Measurements from ENCODE around the gene CNTNAP2. TPM values are rescaled to one million over a fixed set of nuclear protein-coding genes. Genes with fewer than 3 reads are reported as not detected.

The CNTNAP2 gene
- total and polyA plus RNA-seq, 2 of the 13 experiments (the other 11 are each of a cell fraction or from before 2014, with no cell fraction given) = 0.40 to 0.42 TPM

- ChIA-PET POLR2A (no interaction called here), CTCF (ENCODE audit: low intra/inter-chr PET ratio, low total read pairs) (no interaction called here)
- Histone ChIP-seq H3K36me3 (replicated peaks in 1 of 2; ENCODE audit: control insufficient read depth in 1 of 2, insufficient read depth in 2 of 2, low read length in 2 of 2) (no peaks in the 10 kb centered on the region), H3K4me3 (replicated peaks in 1 of 3; ENCODE audit: insufficient read depth in 1 of 3, low read depth in 2 of 3, low read length in 3 of 3) (no peak overlapping the region), H3K9me3 (ENCODE audit: low read length) (peaks cover 60% of the 10 kb centered on the region), H3K4me1 (ENCODE audit: insufficient read depth, low read length) (no peaks in the 10 kb centered on the region), H3K9ac (ENCODE audit: insufficient read depth, low read depth, low read length) (no peak overlapping the region), H3K27me3 (ENCODE audit: control insufficient read depth in 1 of 2, insufficient read depth in 2 of 2, low read length in 2 of 2) (no peaks in the 10 kb centered on the region), H3K4me2 (ENCODE audit: low read depth, low read length) (no peak overlapping the region), H3K79me2 (ENCODE audit: insufficient read depth, low read length) (no peaks in the 10 kb centered on the region), H2AFZ (ENCODE audit: low read length) (no peak overlapping the region), H4K20me1 (ENCODE audit: insufficient read depth, low read length) (no peaks in the 10 kb centered on the region), H3K27ac (ENCODE audit: extremely low read length, insufficient read depth, low read length) (no peak overlapping the region)
- intact Hi-C loops (cut with micrococcal nuclease; ENCODE audit: unreplicated experiment) = no loop called here
- BruUV-seq (replicated peaks) = no TSS peak
- TF ChIP-seq MAF1 (CRISPR knock-in tag; IDR thresholded peaks at IDR 0.05; ENCODE audit: borderline replicate concordance) (no peak), ARNTL (CRISPR knock-in tag; IDR thresholded peaks at IDR 0.05) (no peak)
- TF ChIP-seq, protein P1, sequence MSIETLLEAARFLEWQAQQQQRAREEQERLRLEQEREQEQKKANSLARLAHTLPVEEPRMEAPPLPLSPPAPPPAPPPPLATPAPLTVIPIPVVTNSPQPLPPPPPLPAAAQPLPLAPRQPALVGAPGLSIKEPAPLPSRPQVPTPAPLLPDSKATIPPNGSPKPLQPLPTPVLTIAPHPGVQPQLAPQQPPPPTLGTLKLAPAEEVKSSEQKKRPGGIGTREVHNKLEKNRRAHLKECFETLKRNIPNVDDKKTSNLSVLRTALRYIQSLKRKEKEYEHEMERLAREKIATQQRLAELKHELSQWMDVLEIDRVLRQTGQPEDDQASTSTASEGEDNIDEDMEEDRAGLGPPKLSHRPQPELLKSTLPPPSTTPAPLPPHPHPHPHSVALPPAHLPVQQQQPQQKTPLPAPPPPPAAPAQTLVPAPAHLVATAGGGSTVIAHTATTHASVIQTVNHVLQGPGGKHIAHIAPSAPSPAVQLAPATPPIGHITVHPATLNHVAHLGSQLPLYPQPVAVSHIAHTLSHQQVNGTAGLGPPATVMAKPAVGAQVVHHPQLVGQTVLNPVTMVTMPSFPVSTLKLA (IDR thresholded peaks at IDR 0.05) = peak; percentile 99
- no peak for DNase-seq (ENCODE audit: low spot score)
- ATAC-seq = no peak
- no peak for FAIRE-seq
- 2% methylated on average over 4 of the region's 4 CpGs for WGBS (ENCODE audit: low lambda C conversion rate)
- in situ Hi-C loops (cut with HindIII; ENCODE audit: extremely low pct_ligation_motif_present, low pct_unique_long_range_greater_than_20kb) = no loop called here
Observed at GRCh38 chr7:146557971-146558469, 441.4 kb downstream of the CNTNAP2 start.

- DNase-seq (ENCODE audit: low spot score) (no peak), ATAC-seq (no peak), FAIRE-seq (no peak)
- no TSS peak for BruUV-seq (replicated peaks)
- in situ Hi-C loops (cut with HindIII; ENCODE audit: extremely low pct_ligation_motif_present, low pct_unique_long_range_greater_than_20kb) (no loop called here), intact Hi-C loops (cut with micrococcal nuclease; ENCODE audit: unreplicated experiment) (no loop called here)
- Histone ChIP-seq H4K20me1 (ENCODE audit: insufficient read depth, low read length) (no peaks in the 10 kb centered on the region), H3K4me3 (replicated peaks in 1 of 3; ENCODE audit: insufficient read depth in 1 of 3, low read depth in 2 of 3, low read length in 3 of 3) (no peak overlapping the region), H3K36me3 (replicated peaks in 1 of 2; ENCODE audit: control insufficient read depth in 1 of 2, insufficient read depth in 2 of 2, low read length in 2 of 2) (no peaks in the 10 kb centered on the region), H3K4me2 (ENCODE audit: low read depth, low read length) (no peak overlapping the region), H3K27ac (ENCODE audit: extremely low read length, insufficient read depth, low read length) (no peak overlapping the region), H3K4me1 (ENCODE audit: insufficient read depth, low read length) (no peaks in the 10 kb centered on the region), H3K9me3 (ENCODE audit: low read length) (peaks cover 55% of the 10 kb centered on the region), H3K79me2 (ENCODE audit: insufficient read depth, low read length) (no peaks in the 10 kb centered on the region), H2AFZ (ENCODE audit: low read length) (no peak overlapping the region), H3K9ac (ENCODE audit: insufficient read depth, low read depth, low read length) (no peak overlapping the region), H3K27me3 (ENCODE audit: control insufficient read depth in 1 of 2, insufficient read depth in 2 of 2, low read length in 2 of 2) (no peaks in the 10 kb centered on the region)
- 60% methylated on average over 3 of the region's 3 CpGs for WGBS (ENCODE audit: low lambda C conversion rate)
- TF ChIP-seq, protein P2, sequence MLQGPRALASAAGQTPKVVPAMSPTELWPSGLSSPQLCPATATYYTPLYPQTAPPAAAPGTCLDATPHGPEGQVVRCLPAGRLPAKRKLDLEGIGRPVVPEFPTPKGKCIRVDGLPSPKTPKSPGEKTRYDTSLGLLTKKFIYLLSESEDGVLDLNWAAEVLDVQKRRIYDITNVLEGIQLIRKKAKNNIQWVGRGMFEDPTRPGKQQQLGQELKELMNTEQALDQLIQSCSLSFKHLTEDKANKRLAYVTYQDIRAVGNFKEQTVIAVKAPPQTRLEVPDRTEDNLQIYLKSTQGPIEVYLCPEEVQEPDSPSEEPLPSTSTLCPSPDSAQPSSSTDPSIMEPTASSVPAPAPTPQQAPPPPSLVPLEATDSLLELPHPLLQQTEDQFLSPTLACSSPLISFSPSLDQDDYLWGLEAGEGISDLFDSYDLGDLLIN (CRISPR knock-in tag; IDR thresholded peaks at IDR 0.05; ENCODE audit: borderline replicate concordance) = no peak
- TF ChIP-seq TEAD2 (CRISPR knock-in tag; IDR thresholded peaks at IDR 0.05) = no peak
- ChIA-PET CTCF (ENCODE audit: low intra/inter-chr PET ratio, low total read pairs) (no interaction called here), POLR2A (no interaction called here)
Observed at GRCh38 chr7:146565872-146566271, 449.3 kb downstream of the CNTNAP2 start.
